Liver (tissue), 9 donors: ENCODE results near the gene SMIM1. TPM values are rescaled to one million over a fixed set of nuclear protein-coding genes. Genes with fewer than 3 reads are reported as not detected.

ENCODE experiments used
- DNase-seq: peaks from one replicate; pipeline ENCODE4 v3.0.0-alpha.2; 2017; ENCODE audit warnings: low spot score
- H3K27ac ChIP-seq, 2 donors: one replicate each; pipeline ENCODE4 v1.7.0; 2013; ENCODE audit warnings: inconsistent platforms in 2 of 2, low read length in 2 of 2, control low read depth in 1 of 2, low read depth in 1 of 2, mild to moderate bottlenecking in 1 of 2
- H3K27me3 ChIP-seq, 4 donors: one replicate each; pipeline versions ENCODE4 v1.6.1 to v1.7.0; 2013; ENCODE audit warnings: low read length in 3 of 4, inconsistent platforms in 1 of 4, mild to moderate bottlenecking in 1 of 4, moderate library complexity in 1 of 4; ENCODE audit not compliant: control insufficient read depth in 4 of 4, insufficient read depth in 4 of 4
- H3K36me3 ChIP-seq, 4 donors: one replicate each; pipeline versions ENCODE4 v1.6.1 to v1.7.0; 2013; ENCODE audit warnings: low read length in 3 of 4, mild to moderate bottlenecking in 3 of 4, low read depth in 1 of 4, moderate library complexity in 1 of 4; ENCODE audit not compliant: control insufficient read depth in 4 of 4, insufficient read depth in 3 of 4
- H3K4me1 ChIP-seq, 4 donors: one replicate each; pipeline versions ENCODE4 v1.6.1 to v1.7.0; 2013; ENCODE audit warnings: low read length in 3 of 4, mild to moderate bottlenecking in 3 of 4, moderate library complexity in 1 of 4; ENCODE audit not compliant: control insufficient read depth in 4 of 4, insufficient read depth in 4 of 4
- H3K4me3 ChIP-seq, 3 donors: one replicate each; pipeline versions ENCODE4 v1.6.1 to v1.7.0; 2013; ENCODE audit warnings: low read length in 3 of 3, control low read depth in 1 of 3, low read depth in 1 of 3, mild to moderate bottlenecking in 1 of 3
- H3K9ac ChIP-seq, 2 donors: one replicate each; pipeline ENCODE4 v1.7.0; 2013; ENCODE audit warnings: low read length in 2 of 2, mild to moderate bottlenecking in 2 of 2, moderate library complexity in 2 of 2, control low read depth in 1 of 2, low read depth in 1 of 2
- H3K9me3 ChIP-seq, 4 donors: one replicate each; pipeline versions ENCODE4 v1.6.1 to v1.7.0; 2013; ENCODE audit warnings: low read length in 3 of 4; ENCODE audit not compliant: control insufficient read depth in 4 of 4
- ATF3 ChIP-seq: IDR thresholded peaks from 2 replicates; pipeline ENCODE4 v1.6.1; 2016; ENCODE audit warnings: antibody characterized with exemption
- CTCF ChIP-seq: fragments of 150-350 bp; IDR thresholded peaks from 2 replicates; pipeline ENCODE4 v1.5.1; 2017; ENCODE audit warnings: improper control_type of control experiment, low read depth, low read length; ENCODE audit not compliant: missing input control
- FOXA1 ChIP-seq: IDR thresholded peaks from 2 replicates; pipeline ENCODE4 v1.6.1; 2016; ENCODE audit warnings: antibody characterized with exemption
- FOXA2 ChIP-seq: IDR thresholded peaks from 2 replicates; pipeline ENCODE4 v1.6.1; 2016; ENCODE audit warnings: antibody characterized with exemption
- HNF4A ChIP-seq, 2 donors: conservative IDR thresholded peaks; 2 replicates each; pipeline ENCODE4 v1.6.1; 2016; ENCODE audit warnings: antibody characterized with exemption in 2 of 2, mild to moderate bottlenecking in 2 of 2
- HNF4G ChIP-seq: IDR thresholded peaks from 2 replicates; pipeline ENCODE4 v1.6.1; 2016; ENCODE audit warnings: antibody characterized with exemption
- JUND ChIP-seq, 2 donors: IDR thresholded peaks; 2 replicates each; pipeline ENCODE4 v1.6.1; 2016; ENCODE audit warnings: antibody characterized with exemption in 2 of 2
- MAX ChIP-seq: IDR thresholded peaks from 2 replicates; pipeline ENCODE4 v1.6.1; 2016; ENCODE audit warnings: antibody characterized with exemption
- NR2F2 ChIP-seq: IDR thresholded peaks from 2 replicates; pipeline ENCODE4 v1.6.1; 2016; ENCODE audit warnings: antibody characterized with exemption
- REST ChIP-seq: IDR thresholded peaks from 2 replicates; pipeline ENCODE4 v1.6.1; 2016; ENCODE audit warnings: antibody characterized with exemption, mild to moderate bottlenecking
- RXRA ChIP-seq, 2 donors: IDR thresholded peaks; 2 replicates each; pipeline ENCODE4 v1.6.1; 2017 to 2018; ENCODE audit warnings: antibody characterized with exemption in 2 of 2, mild to moderate bottlenecking in 1 of 2
- SP1 ChIP-seq: IDR thresholded peaks from 2 replicates; pipeline ENCODE4 v1.6.1; 2018; ENCODE audit warnings: antibody characterized with exemption, mild to moderate bottlenecking
- YY1 ChIP-seq: IDR thresholded peaks from 2 replicates; pipeline ENCODE4 v1.6.1; 2016; ENCODE audit warnings: antibody characterized with exemption, mild to moderate bottlenecking
- ZBTB33 ChIP-seq: IDR thresholded peaks from 2 replicates; pipeline ENCODE4 v1.6.1; 2016; ENCODE audit warnings: antibody characterized with exemption
- WGBS: extraction: QIAGEN DNeasy Blood & Tissue Kit; methylation state at CpG from one replicate; pipeline ENCODE4 v1.1.7; 2013; 5-methylcytosine and 5-hydroxymethylcytosine counted together
- polyA plus RNA-seq, 2 donors: library from polyadenylated mRNA; stranded (reverse) in 1 of 2; unstranded in 1 of 2; fragments of 200-250 nt in 1 of 2; fragments of >200 nt in 1 of 2; fragmentation: Nextera tagmentation in 1 of 2; extraction: Ambion mirVana in 1 of 2; gene quantifications; one replicate each; pipeline versions ENCODE4 v1.2.1 to v1.2.3, GENCODE V29; 2013 to 2015
- total RNA-seq, 2 donors: library from RNA; depleted of rRNA; stranded (reverse); fragments of >200 nt; gene quantifications; one replicate each; pipeline ENCODE4 v1.2.3, GENCODE V29; 2014
- donor health status: healthy.
- donor health status: healthy.
- donor health status: healthy.
- donor health status: healthy.
- donor health status: healthy.

The SMIM1 gene
- total and polyA plus RNA-seq, 4 donors = 1.8 to 82.9 (median 10.3) TPM

- DNase-seq = peak; percentile 59
- TF ChIP-seq SP1 (no peak), REST (no peak), HNF4A (conservative IDR thresholded peaks at IDR 0.05) (no peak), RXRA (IDR thresholded peaks at IDR 0.05) (no peak), FOXA1 (no peak), NR2F2 (no peak), ZBTB33 (no peak), JUND (IDR thresholded peaks at IDR 0.05) (no peak), MAX (no peak), FOXA2 (no peak), ATF3 (no peak)
- Histone ChIP-seq H3K4me3 (no peak overlapping the region), H3K4me1 (no peaks in the 10 kb centered on the region), H3K9me3 (no peaks in the 10 kb centered on the region), H3K9ac (no peak overlapping the region), H3K36me3 (no peaks in the 10 kb centered on the region), H3K27ac (no peak overlapping the region), H3K27me3 (no peaks in the 10 kb centered on the region)
- 59% methylated on average over 37 of the region's 37 CpGs for WGBS
These were observed 45.3 kb upstream of the SMIM1 start for GRCh38 chr1:3727042-3727824.

GRCh38 chr1:3727825-3728776 is 44.4 kb upstream of the SMIM1 start:
- Histone ChIP-seq H3K27ac (no peak overlapping the region), H3K9me3 (no peaks in the 10 kb centered on the region), H3K9ac (no peak overlapping the region), H3K4me1 (peaks cover 0 to 3% (median 1%) of the 10 kb centered on the region in 4 donors), H3K27me3 (no peaks in the 10 kb centered on the region), H3K36me3 (no peaks in the 10 kb centered on the region), H3K4me3 (no peak overlapping the region)
- DNase-seq = no peak
- 85% methylated on average over 31 of the region's 31 CpGs for WGBS
- TF ChIP-seq JUND (IDR thresholded peaks at IDR 0.05) (no peak), CTCF (no peak), HNF4G (no peak), SP1 (no peak), YY1 (no peak), REST (no peak), MAX (no peak), ZBTB33 (no peak)
